ENCODE results near the gene FAM120B.

The FAM120B gene

DNA sequence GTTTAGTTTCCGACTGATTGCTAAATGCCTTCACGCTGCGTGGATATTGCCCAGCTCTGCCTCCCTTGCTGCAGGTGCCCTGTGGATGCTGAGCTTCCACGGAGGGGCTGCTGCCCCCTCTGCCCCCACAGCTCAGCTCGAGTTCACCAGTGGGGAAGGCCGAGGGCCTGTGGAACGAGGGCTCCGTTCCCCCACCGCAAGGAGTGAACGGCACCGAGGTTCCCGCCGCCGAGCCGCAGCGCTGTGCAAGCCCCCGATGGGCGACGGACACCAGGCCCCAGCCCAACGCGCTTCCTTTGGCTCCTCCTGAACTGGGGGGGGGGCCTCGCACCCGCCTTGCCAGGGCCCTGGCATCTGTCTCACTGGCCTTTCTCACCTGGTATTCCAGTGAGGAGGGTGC is 33.4 kb upstream of the FAM120B start:
- no peak for DNase-seq

DNA sequence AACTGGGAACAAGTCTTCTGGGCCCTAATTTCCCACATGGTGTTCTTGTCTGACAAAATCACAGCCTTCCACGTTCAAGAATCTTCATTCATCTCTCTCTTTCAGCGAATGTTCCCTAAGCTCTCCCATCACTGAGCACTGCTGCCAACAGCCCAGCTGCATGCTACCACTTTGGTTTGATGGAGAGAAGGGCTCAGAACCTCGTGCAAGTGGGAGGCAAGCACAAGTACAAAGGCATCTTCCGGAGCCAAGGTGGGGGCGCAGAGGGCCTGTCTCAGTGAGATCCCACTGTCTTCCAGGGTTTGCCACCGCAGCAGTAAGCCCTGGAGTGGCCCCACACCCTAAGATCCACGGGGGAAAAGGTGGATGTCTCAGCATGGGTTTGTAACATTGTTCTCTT is 32.9 kb upstream of the FAM120B start:
- DNase-seq, result no peak

DNA sequence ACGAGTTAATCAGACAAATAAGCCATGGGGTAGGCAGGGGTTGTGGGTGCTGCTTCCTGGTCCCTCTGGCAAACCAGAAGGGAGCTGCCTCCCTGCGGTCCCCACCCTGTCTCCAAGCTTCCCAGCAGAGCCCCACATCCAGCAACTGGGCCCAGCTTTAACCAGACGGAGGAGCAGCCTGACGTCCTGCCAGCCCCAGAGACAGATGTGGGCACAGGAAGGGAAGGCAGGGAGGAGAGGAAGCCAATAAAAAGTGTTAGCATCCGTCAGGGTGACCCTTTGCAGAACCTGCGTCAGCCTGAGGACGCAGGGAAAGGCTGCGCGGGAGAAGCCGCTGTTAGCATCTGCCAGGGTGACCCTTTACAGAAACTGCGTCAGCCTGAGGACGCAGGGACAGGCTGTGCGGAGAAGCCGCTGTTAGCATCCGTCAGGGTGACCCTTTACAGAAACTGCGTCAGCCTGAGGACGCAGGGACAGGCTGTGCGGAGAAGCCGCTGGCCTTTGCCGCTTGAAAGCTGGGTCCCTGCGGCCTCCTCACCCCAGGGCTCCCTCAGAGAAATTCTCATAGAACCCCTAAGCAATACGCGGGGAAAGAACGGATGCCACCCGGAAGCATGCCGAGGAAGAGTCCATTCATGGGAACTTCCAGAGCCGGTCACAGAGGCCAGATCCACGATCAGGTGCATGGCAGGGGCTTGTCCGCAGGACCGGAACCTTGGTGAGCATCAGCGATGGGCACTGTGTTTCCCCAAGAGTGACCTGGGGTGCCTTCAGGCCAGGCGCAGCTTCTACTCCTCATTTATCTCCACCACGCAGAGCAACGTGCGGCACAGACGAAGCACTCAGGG is 31.6 kb upstream of the FAM120B start:
- DNase-seq, result no peak

DNA sequence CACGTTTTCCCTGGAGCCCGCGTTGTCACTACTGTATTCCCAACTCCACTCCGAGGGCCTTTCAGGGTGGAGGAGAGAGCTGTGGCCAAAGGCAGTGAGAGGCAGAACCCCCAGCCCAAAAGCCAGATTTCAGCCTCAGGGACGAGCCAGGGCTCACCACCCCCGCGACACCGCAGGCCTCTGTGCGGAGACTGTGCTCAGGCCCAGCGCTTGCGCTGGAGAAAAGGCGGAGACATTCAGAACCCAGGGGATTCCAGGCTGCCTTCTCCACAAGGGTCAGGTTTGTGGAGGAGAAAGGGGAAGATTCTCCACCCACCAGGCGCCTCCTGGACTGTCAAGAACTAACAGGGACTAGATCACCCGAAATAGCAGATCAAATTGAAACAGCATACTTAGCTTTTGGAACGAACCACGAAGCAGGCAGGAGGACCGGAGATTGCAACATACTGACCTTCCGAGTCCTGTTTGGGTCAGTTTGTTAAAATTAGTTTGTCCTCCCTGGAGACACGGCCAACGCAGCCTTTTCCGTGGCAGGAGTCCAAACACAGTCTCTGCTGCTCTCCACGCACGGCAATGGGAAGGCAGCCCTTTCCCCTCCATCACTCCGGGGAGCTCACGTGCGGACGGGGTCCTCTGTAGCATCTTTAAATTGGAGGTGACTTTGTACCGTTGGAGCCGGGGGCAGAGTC is 30.0 kb upstream of the FAM120B start:
- DNase-seq, result no peak

DNA sequence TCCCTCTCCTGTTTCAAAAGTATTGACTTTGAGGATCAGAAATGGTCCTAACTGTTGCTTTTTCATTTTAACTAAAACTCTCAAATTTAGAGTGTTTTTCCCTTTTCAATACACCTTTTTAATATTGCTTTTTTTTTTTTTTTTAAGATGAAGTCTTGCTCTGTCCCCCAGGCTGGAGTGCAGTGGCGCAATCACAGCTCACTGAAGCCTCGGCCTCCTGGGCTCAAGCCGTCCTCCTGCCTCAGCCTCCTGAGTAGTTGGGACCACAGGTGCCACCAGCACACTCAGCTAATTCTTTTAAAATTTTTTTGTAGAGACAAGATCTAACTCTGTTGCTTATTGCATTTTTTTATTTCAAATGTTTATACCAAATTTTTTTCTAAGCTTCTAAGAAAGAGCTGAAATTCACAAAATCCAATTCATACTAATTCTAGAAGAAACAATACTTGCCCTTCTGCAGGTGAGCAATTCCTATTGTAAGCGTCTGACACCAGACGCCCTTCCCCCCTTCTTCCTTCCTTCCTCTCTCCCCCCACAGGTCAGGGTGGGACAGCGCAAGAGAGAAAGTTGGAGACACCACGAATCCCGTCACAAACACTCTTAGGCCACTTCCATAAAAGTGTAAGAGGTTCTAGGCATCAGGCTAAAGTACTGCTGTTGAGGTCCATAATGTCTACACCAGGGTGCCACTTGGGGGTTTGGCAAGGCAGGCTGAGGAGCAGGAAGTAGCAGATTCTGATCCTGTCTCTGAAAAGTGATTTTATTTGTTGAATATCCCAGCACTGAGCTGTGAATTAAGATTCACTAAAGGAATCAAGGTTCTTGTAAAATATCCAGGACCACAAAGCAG is 28.4 kb upstream of the FAM120B start:
- DNase-seq, result no peak

DNA sequence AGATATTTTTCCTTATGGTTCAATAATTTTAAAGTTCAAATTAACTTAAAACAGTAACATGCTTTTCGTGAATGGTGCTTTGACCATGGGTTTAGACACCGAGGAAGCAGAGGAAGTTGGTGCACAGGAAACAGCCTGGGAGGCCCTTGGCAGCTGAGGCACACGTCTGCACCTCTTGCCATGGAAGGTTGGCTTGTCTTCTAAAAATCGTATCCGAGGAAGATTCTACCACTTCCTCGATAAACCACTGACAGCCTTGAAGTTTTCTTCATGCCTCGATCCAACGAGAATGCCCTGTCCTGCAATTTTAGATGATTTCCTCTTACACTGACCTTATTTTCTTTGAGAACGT is 27.8 kb upstream of the FAM120B start:
- no peak for DNase-seq

DNA sequence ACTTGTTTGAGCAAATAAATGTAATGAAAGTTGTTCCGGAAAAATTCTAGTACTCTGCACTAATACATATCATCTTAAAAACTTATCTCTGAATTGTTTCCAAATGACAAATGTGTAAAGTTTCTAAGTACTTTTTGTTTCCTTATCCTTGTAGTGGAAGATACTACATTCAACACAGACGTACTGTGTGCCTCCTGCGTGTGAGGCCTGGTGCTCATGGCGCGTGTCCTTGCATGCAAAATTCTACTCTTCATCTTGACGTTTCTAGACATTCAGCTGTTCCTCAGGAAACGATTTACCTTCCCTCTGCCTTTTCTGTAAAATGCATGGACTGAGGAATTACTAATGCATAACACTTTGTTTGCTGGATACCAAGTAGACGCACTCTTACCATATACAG is 27.1 kb upstream of the FAM120B start:
- no peak for DNase-seq

DNA sequence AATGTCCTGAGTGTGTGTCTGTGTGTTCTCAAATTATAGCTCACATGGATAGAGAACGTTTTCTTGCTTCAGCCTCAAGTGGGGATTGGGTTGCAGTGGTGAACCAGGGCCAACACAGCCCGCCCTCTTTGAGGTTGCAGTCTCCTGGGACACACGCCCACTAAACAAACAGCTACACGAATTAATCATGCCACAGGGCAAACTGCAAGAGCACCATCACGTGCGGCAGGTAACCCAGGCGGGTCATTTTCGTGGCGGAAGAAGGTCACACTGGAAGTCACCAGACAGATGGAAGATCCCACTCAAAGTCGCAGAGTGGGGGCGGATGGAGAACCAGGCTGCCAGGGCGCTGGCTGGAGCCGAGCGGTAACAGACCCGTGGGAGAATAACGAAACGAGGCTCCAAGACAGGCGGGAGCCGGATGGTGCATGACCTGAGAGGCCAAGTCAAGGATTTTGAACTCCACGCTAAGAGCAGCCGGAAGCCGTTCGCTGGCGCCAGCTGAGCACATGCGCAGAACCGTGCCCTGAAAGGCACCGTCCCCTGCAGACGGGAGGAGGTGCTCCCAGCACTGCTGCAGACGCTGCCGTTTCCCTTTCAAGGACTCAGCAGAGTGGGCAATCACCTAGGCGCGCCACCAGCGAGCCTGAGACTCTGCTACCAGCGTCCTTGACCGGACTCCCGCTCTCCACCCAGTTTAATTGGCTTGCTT is 26.4 kb upstream of the FAM120B start:
- no peak for DNase-seq

DNA sequence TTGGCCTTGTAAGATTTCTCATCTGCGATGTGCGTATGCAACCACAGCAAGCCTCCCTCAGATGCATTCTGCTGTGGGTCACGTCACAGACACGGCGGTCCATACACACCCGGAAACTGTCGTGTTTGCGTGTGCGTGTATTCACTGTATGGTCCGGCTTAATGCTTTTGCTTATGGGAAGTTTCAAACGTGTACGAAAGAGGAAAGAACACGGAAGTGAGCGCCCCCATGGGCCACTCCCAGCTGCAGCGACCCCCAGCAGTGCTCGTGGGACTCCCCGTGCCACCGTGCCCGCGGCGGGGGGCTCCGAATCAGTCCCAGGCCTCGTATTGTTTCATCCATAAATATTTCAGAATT is 25.9 kb upstream of the FAM120B start:
- DNase-seq, result no peak

DNA sequence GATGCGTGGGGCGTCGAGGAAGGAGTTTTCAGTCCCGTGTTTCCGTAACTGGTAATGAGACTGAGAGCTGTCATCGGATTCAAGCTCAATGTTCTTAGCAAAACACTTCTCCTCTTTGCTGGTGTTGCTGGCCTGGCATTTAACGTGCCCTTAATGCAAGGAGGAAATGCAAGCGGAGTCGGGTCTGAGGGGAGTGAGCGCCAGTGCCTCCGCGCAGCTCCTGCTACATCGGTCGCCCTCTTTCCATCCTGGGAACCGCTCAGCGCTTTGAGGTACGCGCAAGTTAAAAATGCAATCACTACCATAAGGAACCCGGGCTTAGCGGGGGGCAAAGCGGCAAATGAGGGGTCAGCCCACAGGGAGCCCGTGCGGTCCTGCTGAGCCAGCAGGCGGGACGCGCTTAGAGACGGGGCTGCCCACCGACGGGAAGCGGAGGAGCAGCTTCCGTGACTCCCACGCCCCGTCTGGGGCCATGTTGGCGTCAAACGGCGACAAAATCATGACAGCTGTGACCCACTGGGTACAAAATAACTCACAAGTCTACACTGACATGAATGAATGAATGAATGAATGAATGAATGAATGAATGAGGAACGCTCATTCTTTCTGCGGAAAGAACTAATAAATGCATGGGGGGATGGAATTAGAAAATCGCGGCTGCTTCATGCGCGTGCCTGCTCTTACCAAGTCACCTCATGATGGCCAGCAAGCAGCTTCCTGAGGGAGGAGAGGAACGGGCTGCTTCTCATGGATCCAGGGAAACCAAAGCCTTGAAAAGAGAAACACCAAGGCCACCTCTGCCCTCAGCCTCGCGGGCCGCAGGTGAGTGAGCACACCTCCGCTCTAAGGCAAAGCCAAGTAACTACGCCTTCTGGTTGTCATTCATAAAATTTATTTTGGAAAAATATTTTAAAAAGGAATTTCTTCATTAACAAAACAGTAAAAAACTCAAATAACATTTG is 24.9 kb upstream of the FAM120B start:
- no peak for DNase-seq

DNA sequence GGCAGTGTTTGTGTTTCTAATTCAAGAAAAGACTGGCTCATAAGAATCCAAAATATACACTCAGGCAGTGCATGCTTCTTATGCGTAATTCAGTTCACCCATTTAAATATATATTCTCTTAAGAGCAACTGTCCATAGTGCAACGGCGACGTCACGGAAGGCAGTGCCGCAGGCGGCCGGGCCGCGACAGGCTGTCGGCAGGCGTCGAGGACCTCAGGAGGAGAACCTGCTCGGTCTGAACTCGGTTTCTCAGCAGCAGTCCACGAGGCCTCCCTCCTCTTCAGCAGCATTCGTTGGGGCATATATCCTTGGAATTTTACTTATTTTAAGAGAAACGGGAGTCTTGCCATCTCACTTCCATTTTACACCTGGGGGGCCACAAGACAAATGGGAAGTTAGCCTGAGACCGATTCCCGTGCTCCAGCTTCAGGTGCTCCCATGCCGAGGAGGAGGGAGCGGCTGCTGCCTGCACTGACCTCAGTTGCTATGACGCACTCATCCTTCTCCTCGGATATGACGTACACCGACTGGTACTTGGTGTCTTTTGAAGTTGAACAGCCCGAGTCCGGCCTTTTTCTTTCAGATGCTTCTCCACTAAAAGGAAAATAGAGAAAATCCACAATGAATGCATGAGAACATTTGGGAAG is 23.9 kb upstream of the FAM120B start:
- no peak for DNase-seq

DNA sequence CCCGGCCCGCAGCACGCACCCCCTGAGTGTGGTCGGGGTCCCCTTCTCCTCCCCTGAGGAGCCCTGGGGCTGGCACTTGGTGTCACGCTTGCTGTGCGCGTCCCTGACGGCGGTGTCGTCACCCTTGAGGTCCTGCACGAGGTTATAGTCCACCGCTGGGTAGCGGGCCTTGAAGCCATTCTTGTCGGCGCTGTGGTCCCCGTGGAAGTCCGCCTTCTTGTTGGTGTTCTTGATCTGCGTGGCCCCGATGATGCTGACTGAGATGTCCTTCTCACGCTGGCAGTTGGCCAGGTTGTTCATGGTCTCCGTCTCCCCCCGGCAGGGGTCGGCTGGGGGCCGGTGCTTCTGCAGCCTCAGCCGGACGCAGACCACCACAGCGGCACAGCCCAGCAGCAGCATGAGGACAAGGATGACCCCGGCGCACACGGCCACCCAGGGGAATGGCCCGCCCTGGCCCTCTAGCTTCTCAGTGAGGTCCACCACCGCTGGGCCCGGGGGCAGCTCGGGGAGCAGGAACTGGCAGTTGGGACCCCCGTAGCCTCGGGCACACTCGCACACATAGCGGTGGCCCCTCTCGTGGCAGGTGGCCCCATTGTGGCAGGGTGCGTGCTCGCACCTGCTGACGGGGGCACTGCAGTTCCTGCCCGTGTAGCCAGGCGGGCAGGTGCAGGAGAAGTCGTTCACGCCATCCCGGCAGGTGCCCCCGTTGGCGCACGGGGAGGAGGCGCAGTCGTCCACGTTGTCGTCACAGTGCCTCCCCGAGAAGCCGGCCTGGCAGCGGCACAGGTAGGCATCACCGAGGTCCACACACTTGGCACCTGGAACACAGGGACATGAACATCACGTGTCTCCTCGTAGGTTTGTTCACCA is 23.1 kb upstream of the FAM120B start:
- DNase-seq, result no peak

DNA sequence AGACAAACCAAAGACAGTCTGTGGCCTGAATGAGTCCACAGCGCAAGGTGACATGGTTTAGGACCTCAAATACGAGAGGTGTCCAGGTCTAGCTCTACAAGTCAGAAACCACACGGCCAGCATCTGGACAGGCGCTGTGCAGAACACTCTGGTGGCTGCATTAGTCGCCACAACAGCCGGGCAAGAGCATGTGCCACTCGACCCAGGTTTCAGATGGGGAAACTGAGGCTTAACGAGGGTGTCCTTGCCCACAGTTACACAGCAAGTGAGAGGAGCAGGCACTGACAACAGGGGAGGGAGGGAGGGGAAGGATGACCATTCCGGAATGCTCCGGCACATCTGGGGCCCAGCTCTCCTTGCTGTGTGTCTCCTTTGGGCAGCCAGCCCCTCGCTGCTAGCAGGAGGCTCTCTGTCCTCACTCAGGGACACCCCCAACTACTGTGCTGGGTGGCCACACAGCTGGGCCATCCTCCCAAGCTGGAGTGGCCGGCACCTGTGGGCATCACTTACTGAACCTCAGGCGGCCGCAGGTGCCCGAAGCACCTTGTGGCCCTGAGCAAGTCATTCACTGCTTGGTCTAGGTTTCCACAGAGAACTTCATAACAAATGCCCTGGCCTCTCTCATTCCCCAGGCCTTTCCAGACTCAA is 22.3 kb upstream of the FAM120B start:
- no peak for DNase-seq

DNA sequence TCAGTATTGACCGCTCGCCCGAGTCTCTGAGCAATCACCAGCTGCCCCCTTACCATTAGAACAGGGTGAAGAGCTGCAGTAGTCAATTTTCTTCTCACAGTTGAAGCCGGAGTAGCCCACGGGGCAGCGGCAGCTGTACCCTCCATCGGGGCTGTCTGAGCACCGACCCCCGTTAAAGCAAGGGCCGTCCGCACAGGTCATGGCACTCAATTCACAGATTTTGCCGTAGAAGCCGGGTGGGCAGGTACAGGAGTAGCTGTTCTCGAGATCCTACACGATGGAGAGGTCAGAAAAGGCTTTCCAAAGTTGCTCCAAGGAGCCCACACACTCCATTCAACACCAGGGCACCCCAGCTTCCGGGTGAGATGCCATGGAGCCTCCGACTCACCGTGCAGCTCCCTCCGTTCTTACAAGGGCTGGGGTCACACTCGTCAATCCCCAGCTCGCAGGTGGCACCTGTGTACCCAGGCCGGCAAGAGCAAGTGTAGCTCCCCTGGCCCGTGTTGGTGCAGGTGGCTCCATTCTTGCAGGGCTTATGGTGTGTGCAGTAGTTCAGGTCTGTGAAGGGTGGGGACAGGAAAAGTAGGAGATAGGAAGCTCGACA is 21.6 kb upstream of the FAM120B start:
- no peak for DNase-seq

DNA sequence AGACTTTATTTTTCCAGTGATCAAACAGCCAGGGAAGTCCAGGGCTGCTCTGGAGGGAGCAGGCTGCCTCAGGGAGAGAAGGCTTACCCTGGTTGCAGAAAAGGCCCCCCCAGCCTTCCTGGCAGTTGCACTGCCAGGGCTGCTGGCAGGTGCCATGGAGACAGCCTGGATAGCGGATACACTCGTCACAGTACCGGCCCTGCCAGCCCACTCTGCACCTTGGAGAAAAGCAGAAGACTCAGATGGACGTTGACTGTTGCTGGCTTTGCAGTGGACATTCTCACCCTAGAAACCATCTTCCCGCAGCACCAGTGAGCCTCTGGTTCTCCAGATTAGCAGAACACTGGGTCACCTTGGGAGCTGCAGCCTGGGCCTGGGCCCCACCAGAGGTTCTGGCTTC is 21.1 kb upstream of the FAM120B start:
- DNase-seq, result no peak

DNA sequence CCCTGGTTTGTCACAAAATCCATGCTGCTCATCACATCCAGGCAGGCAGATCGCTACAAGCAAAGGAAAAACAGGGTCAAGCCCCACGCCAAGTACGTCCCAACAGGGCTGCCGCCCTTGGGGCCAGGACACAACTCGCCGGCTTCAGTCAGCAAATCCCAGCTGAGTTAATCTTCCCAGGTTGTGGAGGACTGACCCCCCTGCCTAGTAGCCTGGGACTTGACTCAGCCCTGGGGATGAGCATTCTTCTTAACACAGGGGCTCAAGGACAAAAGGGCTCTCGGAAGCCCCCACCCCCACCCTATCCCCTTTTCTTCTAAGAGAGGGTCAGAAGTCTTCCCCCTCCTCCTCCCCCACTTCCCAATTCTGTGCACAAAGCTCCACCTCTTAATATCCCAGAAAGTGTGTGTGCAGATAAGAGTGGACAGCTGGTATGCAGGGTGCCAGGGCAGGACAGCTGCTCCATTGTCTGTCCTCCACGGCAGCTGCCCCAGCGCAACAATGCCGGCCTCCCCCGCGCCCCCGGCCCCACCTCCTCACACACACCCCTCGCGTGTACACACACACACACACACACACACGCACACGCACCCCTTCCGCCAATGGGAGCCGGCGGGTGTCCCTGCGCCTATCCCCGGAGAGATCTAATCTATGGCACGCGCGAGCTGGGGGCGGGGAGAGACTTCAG is 20.2 kb upstream of the FAM120B start:
- DNase-seq, result peak; percentile 86

DNA sequence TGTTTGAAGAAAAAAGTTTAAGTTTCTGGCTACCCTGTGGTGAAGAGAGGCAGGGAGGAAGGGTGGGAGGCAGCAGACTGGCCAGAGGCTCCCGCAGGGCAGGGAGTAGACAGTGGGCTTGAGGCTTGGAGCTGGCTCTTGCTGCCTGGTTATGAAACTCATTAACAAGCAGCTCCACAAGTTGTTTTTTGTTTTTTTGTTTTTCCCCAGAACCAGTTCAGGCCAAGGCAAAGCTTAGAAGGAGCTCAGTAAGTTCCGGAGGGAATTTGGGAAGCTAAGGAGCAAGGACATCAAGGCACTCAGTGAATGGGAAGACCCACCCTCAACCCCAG is 19.7 kb upstream of the FAM120B start:
- DNase-seq, result no peak

DNA sequence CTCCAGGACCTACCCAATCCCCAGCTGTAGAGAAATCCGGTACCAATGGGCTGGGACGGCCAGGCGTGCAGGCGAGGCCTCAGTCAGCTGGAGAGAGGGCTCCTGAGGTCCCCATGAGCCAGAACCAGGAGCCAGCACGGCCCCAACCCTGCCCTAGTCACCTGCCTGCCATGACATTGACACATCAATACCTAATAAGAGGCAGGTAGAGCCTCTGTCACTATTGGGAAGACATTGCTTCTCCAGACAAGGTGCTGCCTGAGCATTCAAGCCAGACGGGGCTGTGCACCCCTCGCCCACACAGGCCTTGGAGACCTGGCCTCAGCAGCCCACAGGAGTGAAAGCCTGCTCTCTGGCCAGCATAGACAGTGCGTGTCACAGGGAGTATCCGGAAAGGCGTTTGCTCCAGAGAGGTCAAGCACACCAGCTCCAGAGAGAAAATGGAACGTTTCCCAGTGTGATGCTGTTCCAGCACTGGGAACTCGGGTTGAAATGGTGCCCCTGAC is 19.1 kb upstream of the FAM120B start:
- DNase-seq, result no peak

Data from NCI-H82 (cell line).